ENCODE results near the gene ADD3.
A peak's percentile ranks its signal among the peaks of the same experiment; 100 is the strongest.

ADD3 gene

GRCh38 chr10:109994711-109995577 lies 12.8 kb upstream of the ADD3 start:
- Histone ChIP-seq H3K9ac (ENCODE audit: low read depth, low read length) (no peak overlapping the region), H3K27ac (ENCODE audit: low read depth, low read length) (no peak overlapping the region), H3K36me3 (ENCODE audit: insufficient read depth, low read length) (no peaks in the 10 kb centered on the region), H3K4me1 (ENCODE audit: insufficient read depth, low read length) (no peaks in the 10 kb centered on the region), H3K4me3 (ENCODE audit: low read length) (no peak overlapping the region), H3K9me3 (ENCODE audit: insufficient read depth, low read depth, low read length) (no peaks in the 10 kb centered on the region), H3K27me3 (ENCODE audit: insufficient read depth, low read length) (no peaks in the 10 kb centered on the region)
- WGBS = 86% methylated on average over 5 of the region's 5 CpGs

- H3K4me1 ChIP-seq (ENCODE audit: insufficient read depth, low read length) = peaks cover 3% of the 10 kb centered on the region; the same call in 1 of the 2 replicates
- WGBS = 90% methylated on average over 3 of the region's 3 CpGs
- H3K36me3 ChIP-seq (ENCODE audit: insufficient read depth, low read length) = no peaks in the 10 kb centered on the region
- no peak overlapping the region for H3K27ac ChIP-seq (ENCODE audit: low read depth, low read length)
- H3K27me3 ChIP-seq (ENCODE audit: insufficient read depth, low read length) = no peaks in the 10 kb centered on the region
- no peak overlapping the region for H3K9ac ChIP-seq (ENCODE audit: low read depth, low read length)
- no peak overlapping the region for H3K4me3 ChIP-seq (ENCODE audit: low read length)
- H3K9me3 ChIP-seq (ENCODE audit: insufficient read depth, low read depth, low read length) = no peaks in the 10 kb centered on the region
Observed at GRCh38 chr10:109995595-109995994, 12.2 kb upstream of the ADD3 start.

- Histone ChIP-seq H3K9ac (ENCODE audit: low read depth, low read length) (no peak overlapping the region), H3K27ac (ENCODE audit: low read depth, low read length) (no peak overlapping the region), H3K36me3 (ENCODE audit: insufficient read depth, low read length) (no peaks in the 10 kb centered on the region), H3K4me3 (ENCODE audit: low read length) (no peak overlapping the region), H3K9me3 (ENCODE audit: insufficient read depth, low read depth, low read length) (no peaks in the 10 kb centered on the region), H3K27me3 (ENCODE audit: insufficient read depth, low read length) (no peaks in the 10 kb centered on the region), H3K4me1 (ENCODE audit: insufficient read depth, low read length) (peaks cover 6% of the 10 kb centered on the region; the same call in 1 of the 2 replicates)
- WGBS = 93% methylated on average over 2 of the region's 2 CpGs
Observed at GRCh38 chr10:109996225-109996624, 11.6 kb upstream of the ADD3 start.

DNA sequence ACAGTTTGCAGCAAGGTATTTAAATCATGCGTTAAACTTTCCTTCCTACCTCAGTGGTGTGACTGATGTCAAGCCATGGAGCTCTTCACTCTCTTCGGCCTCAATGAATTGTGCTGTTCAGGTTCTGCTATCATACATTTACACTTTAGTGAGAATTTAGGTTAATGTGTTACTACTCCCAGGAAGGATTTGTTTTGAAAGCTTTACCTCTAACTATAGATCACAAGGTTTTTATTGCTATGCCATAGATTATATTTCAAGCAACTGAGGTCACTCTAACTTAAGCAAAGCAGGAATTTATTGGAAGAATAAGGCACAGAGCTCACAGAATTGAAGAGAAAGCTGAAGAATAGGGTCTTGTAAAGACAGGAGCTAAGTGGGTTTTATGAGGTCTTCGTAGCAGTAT lies 11.0 kb upstream of the ADD3 start:
- WGBS = 89% methylated on average over 2 of the region's 3 CpGs
- H3K27ac ChIP-seq (ENCODE audit: low read depth, low read length) = no peak overlapping the region

DNA sequence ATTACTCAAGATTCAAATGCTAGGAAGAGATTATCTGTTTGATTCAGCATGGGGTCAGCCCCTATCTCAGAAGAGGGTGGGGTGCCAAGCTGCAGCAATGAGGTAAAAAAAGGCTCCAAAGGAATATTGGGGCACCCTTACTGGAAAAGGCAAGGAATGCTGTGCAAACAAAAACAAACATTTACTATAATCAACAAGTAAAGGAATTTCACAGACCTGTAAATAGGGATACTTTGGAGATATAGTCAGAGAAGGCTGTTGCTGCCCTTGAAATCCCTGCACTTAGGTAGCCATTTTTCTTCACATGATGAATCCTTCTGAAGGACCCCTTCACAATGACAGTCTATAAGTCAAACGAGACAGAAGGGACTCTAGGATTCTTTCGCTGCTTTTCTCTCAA lies 10.6 kb upstream of the ADD3 start:
- no peak overlapping the region for H3K27ac ChIP-seq (ENCODE audit: low read depth, low read length)
- peaks cover 6% of the 10 kb centered on the region; the same call in 1 of the 2 replicates for H3K4me1 ChIP-seq (ENCODE audit: insufficient read depth, low read length)
- H3K36me3 ChIP-seq (ENCODE audit: insufficient read depth, low read length) = no peaks in the 10 kb centered on the region
- WGBS = 92% methylated on average over 2 of the region's 2 CpGs
- no peak overlapping the region for H3K4me3 ChIP-seq (ENCODE audit: low read length)
- H3K9me3 ChIP-seq (ENCODE audit: insufficient read depth, low read depth, low read length) = no peaks in the 10 kb centered on the region
- no peaks in the 10 kb centered on the region for H3K27me3 ChIP-seq (ENCODE audit: insufficient read depth, low read length)
- no peak overlapping the region for H3K9ac ChIP-seq (ENCODE audit: low read depth, low read length)

More for the DNA sequence above, 11.0 kb upstream of the ADD3 start:
- Histone ChIP-seq H3K27me3 (ENCODE audit: insufficient read depth, low read length) (no peaks in the 10 kb centered on the region), H3K36me3 (ENCODE audit: insufficient read depth, low read length) (no peaks in the 10 kb centered on the region), H3K4me1 (ENCODE audit: insufficient read depth, low read length) (peaks cover 6% of the 10 kb centered on the region; the same call in 1 of the 2 replicates), H3K4me3 (ENCODE audit: low read length) (no peak overlapping the region), H3K9me3 (ENCODE audit: insufficient read depth, low read depth, low read length) (no peaks in the 10 kb centered on the region), H3K9ac (ENCODE audit: low read depth, low read length) (no peak overlapping the region)

- no peak overlapping the region for H3K27ac ChIP-seq (ENCODE audit: low read depth, low read length)
- no peak overlapping the region for H3K9ac ChIP-seq (ENCODE audit: low read depth, low read length)
- no peak overlapping the region for H3K4me3 ChIP-seq (ENCODE audit: low read length)
- WGBS = 76% methylated on average over 1 of the region's 1 CpG
- H3K9me3 ChIP-seq (ENCODE audit: insufficient read depth, low read depth, low read length) = no peaks in the 10 kb centered on the region
- H3K36me3 ChIP-seq (ENCODE audit: insufficient read depth, low read length) = no peaks in the 10 kb centered on the region
- H3K27me3 ChIP-seq (ENCODE audit: insufficient read depth, low read length) = no peaks in the 10 kb centered on the region
- peaks cover 18% of the 10 kb centered on the region for H3K4me1 ChIP-seq (ENCODE audit: insufficient read depth, low read length)
Observed at GRCh38 chr10:109998513-109998912, 9.3 kb upstream of the ADD3 start.

DNA sequence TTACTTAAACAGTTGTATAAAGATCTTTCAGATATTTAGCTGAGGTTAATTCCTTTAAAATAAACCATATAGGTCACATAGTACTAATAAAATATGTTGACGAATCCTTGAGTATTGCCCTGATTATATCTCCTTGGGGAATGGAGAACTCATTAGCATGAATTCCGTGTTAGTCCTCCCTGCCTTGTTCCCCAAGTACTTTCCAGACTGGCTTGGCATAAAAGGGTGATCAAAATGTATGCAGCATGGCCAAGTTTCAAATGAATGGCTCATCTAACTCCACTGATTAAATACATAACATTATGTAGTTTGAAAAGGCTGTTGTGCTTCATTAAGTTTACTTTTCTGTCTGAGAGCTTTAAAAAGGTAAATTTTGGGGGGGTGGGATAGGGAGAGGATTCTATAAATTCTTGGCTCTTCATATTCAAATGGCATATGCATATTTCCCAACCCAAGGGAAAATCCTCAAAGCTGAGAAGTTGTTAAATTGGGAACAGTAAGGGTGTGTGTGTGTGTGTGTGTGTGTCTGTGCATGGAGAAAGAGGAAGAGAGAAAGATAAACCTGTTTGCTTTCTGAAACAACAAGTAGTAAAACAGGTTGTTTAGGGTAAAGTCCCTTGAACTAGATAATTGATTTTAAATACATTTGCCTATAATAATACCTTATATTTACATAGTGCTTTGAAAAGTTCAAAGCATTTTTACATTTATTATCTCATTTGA lies 4.8 kb upstream of the ADD3 start:
- Histone ChIP-seq H3K4me1 (ENCODE audit: insufficient read depth, low read length) (peaks cover 47% of the 10 kb centered on the region), H3K27ac (ENCODE audit: low read depth, low read length) (peak overlapping the region; percentile 88; the same call in 1 of the 2 replicates), H3K27me3 (ENCODE audit: insufficient read depth, low read length) (peaks cover 8% of the 10 kb centered on the region), H3K4me3 (ENCODE audit: low read length) (0 out of 2 replicates have a peak overlapping the region, but pooled peaks have one; percentile 11), H3K9ac (ENCODE audit: low read depth, low read length) (peak overlapping the region; percentile 38; the same call in 1 of the 2 replicates), H3K36me3 (ENCODE audit: insufficient read depth, low read length) (no peaks in the 10 kb centered on the region), H3K9me3 (ENCODE audit: insufficient read depth, low read depth, low read length) (no peaks in the 10 kb centered on the region)
- 38% methylated on average over 2 of the region's 2 CpGs for WGBS

- no peak overlapping the region for H3K9ac ChIP-seq (ENCODE audit: low read depth, low read length)
- no peaks in the 10 kb centered on the region for H3K9me3 ChIP-seq (ENCODE audit: insufficient read depth, low read depth, low read length)
- H3K4me3 ChIP-seq (ENCODE audit: low read length) = no peak overlapping the region
- H3K36me3 ChIP-seq (ENCODE audit: insufficient read depth, low read length) = no peaks in the 10 kb centered on the region
- H3K4me1 ChIP-seq (ENCODE audit: insufficient read depth, low read length) = peaks cover 47% of the 10 kb centered on the region
- WGBS = 65% methylated on average over 4 of the region's 4 CpGs
- peaks cover 8% of the 10 kb centered on the region for H3K27me3 ChIP-seq (ENCODE audit: insufficient read depth, low read length)
- peak overlapping the region; percentile 77; the same call in 1 of the 2 replicates for H3K27ac ChIP-seq (ENCODE audit: low read depth, low read length)
Observed at GRCh38 chr10:110003524-110003885, 4.3 kb upstream of the ADD3 start.

DNA sequence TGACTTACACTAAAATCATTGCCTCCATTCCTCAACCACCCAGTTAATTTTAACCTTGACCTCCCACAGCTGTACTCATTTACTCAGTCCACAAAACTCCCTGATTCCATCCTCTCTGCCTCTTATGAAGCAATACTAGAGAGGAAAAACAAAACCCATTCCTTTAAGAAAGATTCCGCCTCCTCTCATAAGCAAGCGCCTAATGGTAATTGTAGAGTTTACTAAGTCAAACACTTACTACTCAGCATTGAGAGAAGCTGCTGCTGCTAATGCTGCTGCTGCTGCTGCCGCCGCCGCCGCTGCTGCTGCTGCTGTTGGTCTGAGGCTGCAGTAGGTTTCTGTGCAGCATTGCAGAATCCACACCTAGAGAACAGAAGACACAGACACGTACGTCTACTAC lies 2.1 kb upstream of the ADD3 start:
- Histone ChIP-seq H3K27me3 (ENCODE audit: insufficient read depth, low read length) (peaks cover 8% of the 10 kb centered on the region), H3K9ac (ENCODE audit: low read depth, low read length) (no peak overlapping the region), H3K27ac (ENCODE audit: low read depth, low read length) (no peak overlapping the region; the same call in 1 of the 2 replicates), H3K4me1 (ENCODE audit: insufficient read depth, low read length) (peaks cover 60% of the 10 kb centered on the region), H3K9me3 (ENCODE audit: insufficient read depth, low read depth, low read length) (no peaks in the 10 kb centered on the region), H3K36me3 (ENCODE audit: insufficient read depth, low read length) (no peaks in the 10 kb centered on the region), H3K4me3 (ENCODE audit: low read length) (peak overlapping the region; percentile 79)
- 15% methylated on average over 6 of the region's 8 CpGs for WGBS

- peak overlapping the region; percentile 79 for H3K4me3 ChIP-seq (ENCODE audit: low read length)
- no peaks in the 10 kb centered on the region for H3K9me3 ChIP-seq (ENCODE audit: insufficient read depth, low read depth, low read length)
- H3K9ac ChIP-seq (ENCODE audit: low read depth, low read length) = peak overlapping the region; percentile 90
- H3K36me3 ChIP-seq (ENCODE audit: insufficient read depth, low read length) = no peaks in the 10 kb centered on the region
- H3K27ac ChIP-seq (ENCODE audit: low read depth, low read length) = peak overlapping the region; percentile 94
- WGBS = 11% methylated on average over 17 of the region's 19 CpGs
- H3K4me1 ChIP-seq (ENCODE audit: insufficient read depth, low read length) = peaks cover 66% of the 10 kb centered on the region
- H3K27me3 ChIP-seq (ENCODE audit: insufficient read depth, low read length) = peaks cover 8% of the 10 kb centered on the region
Observed at GRCh38 chr10:110006358-110007160, 1.2 kb upstream of the ADD3 start.
